ENCODE measurements around the gene KCTD7.
"Not testable (repeated sequence)": the region's sequence is repeated elsewhere in the genome, so short reads cannot be mapped to it uniquely, and the experiment has no call there.

The KCTD7 gene

DNA sequence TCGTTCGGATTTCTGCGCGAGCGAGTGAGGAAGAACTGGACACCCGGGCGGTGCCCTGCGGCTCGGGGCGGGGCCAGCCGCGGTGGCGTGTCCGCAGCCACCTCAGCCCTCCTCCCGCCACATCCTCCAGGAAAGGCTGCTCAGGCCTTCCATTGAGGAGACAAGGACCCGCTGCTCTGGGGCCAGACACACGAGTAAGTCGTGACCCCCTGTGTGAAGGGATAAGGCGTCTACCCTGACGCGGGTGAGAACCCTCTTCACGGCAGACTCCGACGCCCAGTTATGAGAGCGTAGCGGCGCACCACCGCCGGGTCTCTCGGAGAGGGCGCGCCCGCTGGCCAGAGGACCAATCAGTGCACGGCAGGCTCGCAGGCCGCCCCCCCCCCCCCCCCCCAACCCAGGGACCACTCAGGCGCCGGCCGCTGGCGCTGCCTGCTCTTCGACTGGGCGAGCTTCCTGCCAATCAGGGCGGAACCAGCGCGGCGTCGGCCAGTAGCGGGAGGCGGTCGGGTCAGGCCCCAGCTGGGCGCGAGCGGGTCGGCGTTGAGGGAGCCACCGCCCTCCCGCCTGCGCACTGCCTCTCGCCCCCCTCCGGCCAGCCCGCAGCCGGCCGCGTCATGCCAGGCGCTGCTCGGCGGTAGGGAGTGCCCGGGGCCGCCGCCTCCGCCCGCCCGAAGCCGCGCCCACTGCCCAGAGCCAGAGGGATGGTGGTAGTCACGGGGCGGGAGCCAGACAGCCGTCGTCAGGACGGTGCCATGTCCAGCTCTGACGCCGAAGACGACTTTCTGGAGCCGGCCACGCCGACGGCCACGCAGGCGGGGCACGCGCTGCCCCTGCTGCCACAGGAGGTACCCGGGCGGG lies at the start of gene KCTD7:
TSS of gene KCTD7 (plus strand) at position 521 of the 861 bp plus-strand sequence. CDS start at position 705, 184 bp downstream.
- Histone ChIP-seq H3K27ac (ENCODE audit: low read length) (peak within 1 kb of the TSS; percentile 45), H2AFZ (ENCODE audit: low read depth, low read length) (peak within 1 kb of the TSS; percentile 80), H3K9ac (ENCODE audit: low read length) (peak within 1 kb of the TSS; percentile 78), H4K20me1 (ENCODE audit: insufficient read depth, low read length) (no peaks in the 10 kb centered on the region), H3K79me2 (ENCODE audit: low read length) (no peaks in the 10 kb centered on the region), H3K4me1 (ENCODE audit: low read length) (peaks cover 21% of the 10 kb centered on the region), H3K27me3 (ENCODE audit: low read depth, low read length) (no peaks in the 10 kb centered on the region), H3K4me2 (ENCODE audit: low read length) (peak within 1 kb of the TSS; percentile 100), H3K36me3 (replicated peaks; ENCODE audit: low read depth, low read length) (no peaks in the 10 kb centered on the region), H3K9me3 (ENCODE audit: insufficient read depth, low read length) (no peaks in the 10 kb centered on the region), H3K4me3 (ENCODE audit: low read length) (peak within 1 kb of the TSS; percentile 98)
- no peak for TF ChIP-seq EZH2phosphoT487 (IDR thresholded peaks at IDR 0.05; ENCODE audit: low read depth)
- TF ChIP-seq, protein P1, sequence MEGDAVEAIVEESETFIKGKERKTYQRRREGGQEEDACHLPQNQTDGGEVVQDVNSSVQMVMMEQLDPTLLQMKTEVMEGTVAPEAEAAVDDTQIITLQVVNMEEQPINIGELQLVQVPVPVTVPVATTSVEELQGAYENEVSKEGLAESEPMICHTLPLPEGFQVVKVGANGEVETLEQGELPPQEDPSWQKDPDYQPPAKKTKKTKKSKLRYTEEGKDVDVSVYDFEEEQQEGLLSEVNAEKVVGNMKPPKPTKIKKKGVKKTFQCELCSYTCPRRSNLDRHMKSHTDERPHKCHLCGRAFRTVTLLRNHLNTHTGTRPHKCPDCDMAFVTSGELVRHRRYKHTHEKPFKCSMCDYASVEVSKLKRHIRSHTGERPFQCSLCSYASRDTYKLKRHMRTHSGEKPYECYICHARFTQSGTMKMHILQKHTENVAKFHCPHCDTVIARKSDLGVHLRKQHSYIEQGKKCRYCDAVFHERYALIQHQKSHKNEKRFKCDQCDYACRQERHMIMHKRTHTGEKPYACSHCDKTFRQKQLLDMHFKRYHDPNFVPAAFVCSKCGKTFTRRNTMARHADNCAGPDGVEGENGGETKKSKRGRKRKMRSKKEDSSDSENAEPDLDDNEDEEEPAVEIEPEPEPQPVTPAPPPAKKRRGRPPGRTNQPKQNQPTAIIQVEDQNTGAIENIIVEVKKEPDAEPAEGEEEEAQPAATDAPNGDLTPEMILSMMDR (IDR thresholded peaks at IDR 0.05; ENCODE audit: low read depth, low read length): no peak

DNA sequence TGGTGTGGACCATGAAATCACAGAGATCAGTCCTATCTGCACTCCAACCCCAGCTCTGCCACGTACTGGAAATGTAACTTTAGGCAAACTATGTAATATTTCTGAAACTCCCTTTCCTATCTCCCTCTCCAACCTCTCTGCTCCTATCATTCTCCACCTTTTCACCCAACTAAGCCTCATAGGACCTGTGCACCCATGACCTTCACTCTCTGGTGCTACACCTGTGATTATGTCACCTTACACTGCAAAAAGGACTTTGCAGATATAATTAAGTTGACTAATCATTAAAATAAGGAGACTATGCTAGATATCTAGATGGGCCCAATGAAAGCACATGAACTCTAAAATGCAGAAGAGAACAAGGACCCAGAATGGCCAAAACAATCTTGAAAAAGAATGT lies 48.3 kb upstream of the KCTD7 start:
- H3K27me3 ChIP-seq (ENCODE audit: low read depth, low read length); H3K4me2 ChIP-seq (ENCODE audit: low read length); H3K9ac ChIP-seq (ENCODE audit: low read length); H2AFZ ChIP-seq (ENCODE audit: low read depth, low read length); H3K4me1 ChIP-seq (ENCODE audit: low read length); H3K9me3 ChIP-seq (ENCODE audit: insufficient read depth, low read length); H3K36me3 ChIP-seq (replicated peaks; ENCODE audit: low read depth, low read length); H3K4me3 ChIP-seq (ENCODE audit: low read length); H3K27ac ChIP-seq (ENCODE audit: low read length); H4K20me1 ChIP-seq (ENCODE audit: insufficient read depth, low read length): not testable (repeated sequence)
- H3K79me2 ChIP-seq (ENCODE audit: low read length): peaks cover 83% of the 10 kb centered on the region

DNA sequence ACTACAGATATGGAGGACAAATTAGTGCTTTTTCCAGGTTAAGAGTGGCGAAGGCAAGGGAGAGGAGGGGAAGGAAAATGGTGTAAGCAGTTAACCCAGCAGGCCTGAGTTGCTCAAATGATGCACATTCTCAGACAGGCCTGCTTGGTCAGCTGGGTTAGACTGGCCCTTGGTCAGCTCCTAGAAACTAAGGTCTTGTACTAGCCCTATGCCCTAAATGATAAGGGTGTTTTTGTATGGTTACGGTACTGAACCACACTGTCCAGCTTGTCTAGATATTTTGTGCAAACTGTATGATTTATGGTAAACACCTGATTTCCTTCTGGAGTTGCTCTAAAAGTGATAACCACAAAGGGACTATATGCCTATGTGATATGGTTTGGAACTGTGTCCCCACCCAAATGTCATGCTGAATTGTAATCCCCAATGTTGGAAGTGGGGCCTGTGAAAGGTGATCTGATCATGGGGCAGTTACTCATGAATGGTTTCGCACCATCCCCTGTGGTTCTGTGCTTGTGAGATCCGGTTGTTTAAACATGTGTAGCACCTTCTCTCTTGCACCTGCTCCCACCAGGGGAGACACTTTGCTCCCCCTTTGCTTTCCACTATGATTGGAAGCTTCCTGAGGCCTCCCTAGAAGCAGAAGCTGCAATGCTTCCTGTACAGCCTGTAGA lies 45.7 kb upstream of the KCTD7 start:
- H3K4me1 ChIP-seq (ENCODE audit: low read length); H3K27me3 ChIP-seq (ENCODE audit: low read depth, low read length); H3K27ac ChIP-seq (ENCODE audit: low read length); H3K4me2 ChIP-seq (ENCODE audit: low read length); H3K36me3 ChIP-seq (replicated peaks; ENCODE audit: low read depth, low read length); H2AFZ ChIP-seq (ENCODE audit: low read depth, low read length); H3K4me3 ChIP-seq (ENCODE audit: low read length); H3K9me3 ChIP-seq (ENCODE audit: insufficient read depth, low read length); H3K9ac ChIP-seq (ENCODE audit: low read length): not testable (repeated sequence)
- H4K20me1 ChIP-seq (ENCODE audit: insufficient read depth, low read length): peaks cover 19% of the 10 kb centered on the region
- H3K79me2 ChIP-seq (ENCODE audit: low read length): peaks cover 87% of the 10 kb centered on the region

DNA sequence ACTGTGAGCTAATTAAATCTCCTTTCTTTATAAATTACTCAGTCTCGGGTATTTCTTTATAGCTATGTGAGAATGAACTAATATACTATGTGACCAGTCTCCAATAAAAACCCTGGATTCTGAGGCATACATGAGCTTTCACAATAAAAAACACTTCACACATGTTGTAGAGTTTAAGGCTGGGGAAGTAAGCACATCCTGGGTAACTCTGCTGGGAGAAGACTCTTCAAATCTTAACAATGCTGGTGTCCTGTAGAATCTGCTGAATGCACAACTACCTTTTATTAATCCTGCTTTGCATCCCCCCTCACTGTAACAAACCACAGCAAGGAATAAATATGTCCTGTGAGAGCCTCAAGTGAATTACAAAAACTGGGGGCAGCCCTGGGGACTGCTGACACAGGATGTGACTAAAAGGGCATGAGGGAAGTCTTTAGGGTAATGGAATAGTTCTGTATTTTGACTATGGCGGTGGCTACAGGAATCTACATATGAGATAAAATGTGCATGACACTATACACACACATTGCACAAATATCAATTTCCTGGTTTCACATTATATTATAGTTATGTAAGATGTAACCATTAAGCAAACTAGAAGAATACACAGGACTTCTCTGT lies 45.1 kb upstream of the KCTD7 start:
- H3K27ac ChIP-seq (ENCODE audit: low read length): no peak overlapping the region
- H3K79me2 ChIP-seq (ENCODE audit: low read length): peaks cover 87% of the 10 kb centered on the region

More for the DNA sequence above, 45.1 kb upstream of the KCTD7 start:
- Histone ChIP-seq H3K27me3 (ENCODE audit: low read depth, low read length) (no peaks in the 10 kb centered on the region), H3K9me3 (ENCODE audit: insufficient read depth, low read length) (no peaks in the 10 kb centered on the region), H2AFZ (ENCODE audit: low read depth, low read length) (no peak overlapping the region), H3K4me1 (ENCODE audit: low read length) (no peaks in the 10 kb centered on the region), H3K4me3 (ENCODE audit: low read length) (no peak overlapping the region), H3K36me3 (replicated peaks; ENCODE audit: low read depth, low read length) (peaks cover 4% of the 10 kb centered on the region), H3K9ac (ENCODE audit: low read length) (no peak overlapping the region), H3K4me2 (ENCODE audit: low read length) (no peak overlapping the region), H4K20me1 (ENCODE audit: insufficient read depth, low read length) (peaks cover 19% of the 10 kb centered on the region)
- TF ChIP-seq, protein P1 (IDR thresholded peaks at IDR 0.05; ENCODE audit: low read depth, low read length): no peak
- TF ChIP-seq EZH2phosphoT487 (IDR thresholded peaks at IDR 0.05; ENCODE audit: low read depth): no peak

All from OCI-LY3 (cell line).